Measurements from ENCODE around the gene OXNAD1. TPM values are rescaled to one million over a fixed set of nuclear protein-coding genes. Genes with fewer than 3 reads are reported as not detected.

Gene OXNAD1
- total and polyA plus RNA-seq, 2 experiments from 2014 or later: 9.8 to 10.8 TPM

DNA sequence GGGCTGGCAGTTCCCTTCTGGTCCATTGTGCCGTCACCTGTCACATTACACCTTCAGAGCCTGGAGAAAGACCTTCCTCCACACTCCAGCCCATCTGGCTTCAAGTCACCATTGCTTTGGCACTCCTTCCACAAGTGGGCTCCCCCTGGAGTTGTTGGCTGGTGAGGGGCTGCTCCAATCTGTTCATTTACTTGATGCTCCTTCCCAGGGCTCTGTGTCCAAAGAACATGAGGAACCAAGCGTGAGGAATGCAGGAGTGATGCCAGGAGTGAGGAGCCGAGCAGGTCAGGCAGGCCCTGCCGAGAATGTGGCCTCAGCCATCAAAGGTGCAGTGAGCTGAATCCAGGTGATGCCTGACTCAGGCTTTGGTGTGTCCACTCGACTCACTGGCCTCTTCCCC is 57.2 kb downstream of the OXNAD1 start:
- Histone ChIP-seq H3K9me3 (ENCODE audit: low read depth) (no peaks in the 10 kb centered on the region), H3K79me2 (ENCODE audit: insufficient read depth) (no peaks in the 10 kb centered on the region), H3K36me3 (ENCODE audit: low read depth) (peaks cover 13% of the 10 kb centered on the region; the same call in 1 of the 2 replicates), H3K4me2 (ENCODE audit: unreplicated experiment) (no peak overlapping the region), H3K27me3 (replicated peaks; ENCODE audit: insufficient read depth) (no peaks in the 10 kb centered on the region), H3K4me1 (ENCODE audit: insufficient read depth) (no peaks in the 10 kb centered on the region), H2AFZ (no peak overlapping the region), H3K9ac (no peak overlapping the region), H3K27ac (no peak overlapping the region), H3K4me3 (no peak overlapping the region), H3F3A (ENCODE audit: insufficient read depth) (no peaks in the 10 kb centered on the region), H3K9me2 (ENCODE audit: insufficient read depth) (no peaks in the 10 kb centered on the region), H4K20me1 (ENCODE audit: insufficient read depth) (peaks cover 4% of the 10 kb centered on the region; the same call in 1 of the 2 replicates)
- WGBS, 2 experiments (ENCODE audit: low coverage in 1 of 2, low lambda C conversion rate in 2 of 2, missing lambda C conversion rate in 2 of 2): 80 to 92% methylated on average over 5 of the region's 5 CpGs
- in situ Hi-C loops (cut with MboI): no loop called here
- TF ChIP-seq EZH2 (IDR thresholded peaks at IDR 0.05; ENCODE audit: insufficient read depth, poor library complexity, severe bottlenecking) (no peak), EZH2phosphoT487 (IDR thresholded peaks at IDR 0.05; ENCODE audit: insufficient read depth, low read depth) (no peak)
- DNase-seq: no peak

DNA sequence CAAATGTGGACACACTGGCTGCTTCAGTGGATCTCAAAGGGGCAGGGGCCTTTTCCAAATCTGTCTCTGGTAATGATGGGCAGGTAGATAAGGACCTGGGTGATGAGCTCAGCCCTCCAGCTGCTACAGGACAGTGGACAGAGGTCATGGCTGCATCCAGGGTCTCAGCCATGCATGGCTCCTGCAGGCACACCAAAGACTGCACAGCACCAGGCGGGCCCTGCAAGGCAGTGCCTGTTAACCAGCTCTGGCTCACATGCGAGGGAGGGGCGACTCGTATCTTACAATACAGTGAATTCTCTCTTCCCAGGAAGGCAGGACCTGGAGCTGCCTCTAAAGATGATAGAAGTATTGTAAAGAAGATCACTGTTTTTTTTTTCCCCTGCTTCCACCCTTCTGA is 58.7 kb downstream of the OXNAD1 start:
- H3K27ac ChIP-seq: no peak overlapping the region
- TF ChIP-seq EZH2phosphoT487 (IDR thresholded peaks at IDR 0.05; ENCODE audit: insufficient read depth, low read depth) (no peak), EZH2 (IDR thresholded peaks at IDR 0.05; ENCODE audit: insufficient read depth, poor library complexity, severe bottlenecking) (no peak)
- no peak overlapping the region for H2AFZ ChIP-seq
- H3K36me3 ChIP-seq (ENCODE audit: low read depth): peaks cover 7% of the 10 kb centered on the region; the same call in 1 of the 2 replicates
- peaks cover 4% of the 10 kb centered on the region; the same call in 1 of the 2 replicates for H4K20me1 ChIP-seq (ENCODE audit: insufficient read depth)
- H3K9me2 ChIP-seq (ENCODE audit: insufficient read depth): no peaks in the 10 kb centered on the region
- H3K9ac ChIP-seq: no peak overlapping the region
- no peaks in the 10 kb centered on the region for H3K9me3 ChIP-seq (ENCODE audit: low read depth)
- H3K27me3 ChIP-seq (replicated peaks; ENCODE audit: insufficient read depth): no peaks in the 10 kb centered on the region
- no peak overlapping the region for H3K4me2 ChIP-seq (ENCODE audit: unreplicated experiment)
- H3K4me1 ChIP-seq (ENCODE audit: insufficient read depth): no peaks in the 10 kb centered on the region
- no peak for DNase-seq
- WGBS, 2 experiments (ENCODE audit: low coverage in 1 of 2, low lambda C conversion rate in 2 of 2, missing lambda C conversion rate in 2 of 2): 96% methylated on average over 4 of the region's 4 CpGs
- in situ Hi-C loops (cut with MboI): no loop called here
- H3K79me2 ChIP-seq (ENCODE audit: insufficient read depth): no peaks in the 10 kb centered on the region
- H3K4me3 ChIP-seq: no peak overlapping the region
- H3F3A ChIP-seq (ENCODE audit: insufficient read depth): no peaks in the 10 kb centered on the region

DNA sequence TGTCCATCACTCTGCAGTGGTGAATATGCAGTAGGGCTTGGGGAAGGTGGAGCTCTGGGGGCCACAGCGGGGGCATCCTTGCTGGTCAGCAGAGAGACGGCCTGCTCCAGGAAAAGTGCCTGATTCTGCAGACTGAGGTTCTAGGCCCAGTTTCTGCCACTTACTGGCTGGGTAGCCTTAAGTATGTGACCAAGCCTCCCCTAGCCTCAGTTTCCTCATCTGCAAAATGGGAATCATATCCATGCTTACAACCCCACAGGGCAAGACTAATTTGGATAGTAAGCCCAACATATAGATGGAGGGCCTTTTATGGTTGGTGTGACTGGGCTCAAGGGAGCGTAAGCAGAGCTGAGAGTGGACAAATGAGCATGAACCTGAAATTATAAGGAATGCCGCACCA is 60.8 kb downstream of the OXNAD1 start:
- no peak for DNase-seq
- 97 to 100% methylated on average over 4 of the region's 4 CpGs for WGBS, 2 experiments (ENCODE audit: low coverage in 1 of 2, low lambda C conversion rate in 2 of 2, missing lambda C conversion rate in 2 of 2)
- in situ Hi-C loops (cut with MboI): no loop called here

DNA sequence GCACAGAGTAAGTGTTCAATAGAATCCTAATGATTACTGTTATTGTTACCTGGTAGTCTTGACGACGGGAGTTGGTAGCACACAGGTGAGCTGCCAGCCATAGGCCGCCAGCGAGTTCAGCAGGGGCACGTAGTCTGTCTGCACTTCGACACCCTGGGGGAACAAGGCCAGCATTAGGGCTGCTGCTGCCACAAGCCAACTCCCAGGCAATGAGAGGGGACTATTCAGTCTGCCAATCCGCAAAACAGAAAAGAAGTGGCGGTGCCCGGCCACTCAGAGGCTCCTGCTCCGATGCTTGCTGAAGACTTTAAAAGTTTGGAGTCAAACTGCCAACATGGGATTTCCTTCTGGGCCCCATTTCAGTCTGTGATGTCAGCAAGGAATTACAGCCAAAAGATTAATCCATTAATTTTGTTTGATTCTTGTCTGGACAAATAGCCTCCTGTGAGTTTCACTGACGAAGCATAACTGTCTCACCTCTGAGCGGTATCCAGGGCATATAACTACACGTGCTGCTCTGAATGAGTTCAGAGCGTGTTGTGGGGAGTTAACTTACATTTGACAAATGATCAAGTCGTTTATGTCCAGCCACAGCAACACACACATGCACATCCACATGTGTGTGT is 61.8 kb downstream of the OXNAD1 start:
- no peak overlapping the region for H3K9ac ChIP-seq
- no peaks in the 10 kb centered on the region for H3K27me3 ChIP-seq (replicated peaks; ENCODE audit: insufficient read depth)
- no peak overlapping the region for H2AFZ ChIP-seq
- H3K9me2 ChIP-seq (ENCODE audit: insufficient read depth): no peaks in the 10 kb centered on the region
- no peak overlapping the region for H3K4me3 ChIP-seq
- in situ Hi-C loops (cut with MboI): no loop called here
- no peak for DNase-seq
- H4K20me1 ChIP-seq (ENCODE audit: insufficient read depth): no peaks in the 10 kb centered on the region
- H3K4me2 ChIP-seq (ENCODE audit: unreplicated experiment): no peak overlapping the region
- H3K4me1 ChIP-seq (ENCODE audit: insufficient read depth): no peaks in the 10 kb centered on the region
- H3K27ac ChIP-seq: no peak overlapping the region
- no peaks in the 10 kb centered on the region; the same call in 1 of the 2 replicates for H3K36me3 ChIP-seq (ENCODE audit: low read depth)
- no peak for TF ChIP-seq EZH2 (IDR thresholded peaks at IDR 0.05; ENCODE audit: insufficient read depth, poor library complexity, severe bottlenecking)
- no peak for TF ChIP-seq EZH2phosphoT487 (IDR thresholded peaks at IDR 0.05; ENCODE audit: insufficient read depth, low read depth)
- H3K9me3 ChIP-seq (ENCODE audit: low read depth): no peaks in the 10 kb centered on the region
- H3K79me2 ChIP-seq (ENCODE audit: insufficient read depth): no peaks in the 10 kb centered on the region
- H3F3A ChIP-seq (ENCODE audit: insufficient read depth): 0 out of 2 replicates have a peak, but pooled peaks cover 2% of the 10 kb centered on the region
- WGBS, 2 experiments (ENCODE audit: low coverage in 1 of 2, low lambda C conversion rate in 2 of 2, missing lambda C conversion rate in 2 of 2): 89 to 90% methylated on average over 15 of the region's 15 CpGs

More for the DNA sequence above, 60.8 kb downstream of the OXNAD1 start:
- H3K36me3 ChIP-seq (ENCODE audit: low read depth): no peaks in the 10 kb centered on the region; the same call in 1 of the 2 replicates
- H3K9me3 ChIP-seq (ENCODE audit: low read depth): no peaks in the 10 kb centered on the region
- H3K4me2 ChIP-seq (ENCODE audit: unreplicated experiment): no peak overlapping the region
- no peaks in the 10 kb centered on the region for H3F3A ChIP-seq (ENCODE audit: insufficient read depth)
- no peaks in the 10 kb centered on the region for H3K79me2 ChIP-seq (ENCODE audit: insufficient read depth)
- no peaks in the 10 kb centered on the region for H4K20me1 ChIP-seq (ENCODE audit: insufficient read depth)
- no peak for TF ChIP-seq EZH2 (IDR thresholded peaks at IDR 0.05; ENCODE audit: insufficient read depth, poor library complexity, severe bottlenecking)
- no peak for TF ChIP-seq EZH2phosphoT487 (IDR thresholded peaks at IDR 0.05; ENCODE audit: insufficient read depth, low read depth)
- H3K4me3 ChIP-seq: no peak overlapping the region
- no peak overlapping the region for H3K9ac ChIP-seq
- no peak overlapping the region for H3K27ac ChIP-seq
- H3K27me3 ChIP-seq (replicated peaks; ENCODE audit: insufficient read depth): no peaks in the 10 kb centered on the region
- no peaks in the 10 kb centered on the region for H3K9me2 ChIP-seq (ENCODE audit: insufficient read depth)
- H2AFZ ChIP-seq: no peak overlapping the region
- no peaks in the 10 kb centered on the region for H3K4me1 ChIP-seq (ENCODE audit: insufficient read depth)

All from GM23248 (cell line).